ENCODE results near the gene MCM3AP. TPM values are rescaled to one million over a fixed set of nuclear protein-coding genes. Genes with fewer than 3 reads are reported as not detected.
"Not testable (repeated sequence)": the region's sequence is repeated elsewhere in the genome, so short reads cannot be mapped to it uniquely, and the experiment has no call there.

MCM3AP gene
- total RNA-seq, 1 donor from 2014 or later, result 62.9 TPM

DNA sequence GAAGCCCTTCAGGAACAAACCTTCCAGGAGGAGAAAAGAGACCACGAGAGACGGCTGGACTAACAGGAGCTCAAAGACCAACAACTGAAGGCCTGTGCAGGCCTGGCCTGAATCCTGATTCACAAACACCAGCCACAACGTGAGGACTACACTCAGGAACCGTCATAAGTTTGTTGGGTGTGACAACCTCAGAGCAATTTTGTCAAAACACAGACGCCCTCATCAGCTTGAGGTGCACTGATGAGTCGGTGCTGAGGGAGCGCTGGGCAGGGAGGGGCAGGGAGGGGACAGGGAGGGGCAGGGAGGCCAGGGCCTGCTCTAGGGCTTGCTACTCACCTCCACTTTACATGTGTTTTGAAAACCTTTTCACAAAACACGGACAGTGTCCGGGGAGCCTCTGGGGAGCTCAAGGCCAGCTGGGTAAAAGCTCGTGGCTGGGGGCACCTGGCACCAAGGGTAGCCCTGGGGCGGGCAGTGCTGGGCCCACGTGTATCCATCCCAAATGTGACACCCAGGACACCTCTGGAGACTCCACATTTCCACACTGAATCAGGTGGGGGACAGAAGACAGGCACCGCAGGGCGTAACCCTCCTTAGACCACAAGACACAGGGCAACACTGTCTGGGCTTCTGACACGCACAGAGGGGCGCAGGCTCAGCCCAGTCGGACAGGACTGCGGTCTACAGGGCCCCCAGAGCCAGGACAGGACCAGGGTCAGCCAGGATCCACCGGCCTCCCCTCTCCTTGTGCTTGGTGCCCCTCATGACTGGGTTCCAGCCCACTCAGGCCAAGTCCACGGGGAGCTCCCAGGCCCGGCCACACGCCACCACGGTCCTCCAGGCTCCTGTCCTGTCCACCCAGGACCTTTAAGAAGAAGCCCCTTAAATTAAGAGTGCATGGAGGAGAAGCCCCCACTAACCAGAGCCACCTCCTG lies 73.4 kb downstream of the MCM3AP start:
- intact Hi-C loops (cut with micrococcal nuclease), result no loop called here
- no peak for ATAC-seq
- no peak for DNase-seq

DNA sequence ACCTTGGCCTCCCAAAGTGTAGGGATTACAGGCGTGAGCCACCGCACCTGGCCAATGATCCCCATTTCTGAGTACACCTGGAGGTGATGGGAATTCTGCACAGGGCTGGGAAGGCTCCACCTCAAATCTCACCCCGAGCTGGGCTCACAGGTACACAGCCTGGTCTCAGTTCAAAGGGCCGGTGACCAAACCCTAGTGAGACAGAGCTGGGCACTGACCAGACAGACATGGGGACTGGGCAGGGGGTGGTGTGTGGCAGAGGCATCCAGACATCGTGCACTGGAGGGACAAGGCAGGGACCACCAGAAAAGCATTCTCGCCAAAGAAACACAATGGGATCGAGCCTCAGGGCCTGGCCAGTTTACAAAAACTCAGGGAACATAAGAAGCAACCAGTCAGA lies 74.0 kb downstream of the MCM3AP start:
- DNase-seq, result no peak
- ATAC-seq, result no peak
- intact Hi-C loops (cut with micrococcal nuclease), result no loop called here

DNA sequence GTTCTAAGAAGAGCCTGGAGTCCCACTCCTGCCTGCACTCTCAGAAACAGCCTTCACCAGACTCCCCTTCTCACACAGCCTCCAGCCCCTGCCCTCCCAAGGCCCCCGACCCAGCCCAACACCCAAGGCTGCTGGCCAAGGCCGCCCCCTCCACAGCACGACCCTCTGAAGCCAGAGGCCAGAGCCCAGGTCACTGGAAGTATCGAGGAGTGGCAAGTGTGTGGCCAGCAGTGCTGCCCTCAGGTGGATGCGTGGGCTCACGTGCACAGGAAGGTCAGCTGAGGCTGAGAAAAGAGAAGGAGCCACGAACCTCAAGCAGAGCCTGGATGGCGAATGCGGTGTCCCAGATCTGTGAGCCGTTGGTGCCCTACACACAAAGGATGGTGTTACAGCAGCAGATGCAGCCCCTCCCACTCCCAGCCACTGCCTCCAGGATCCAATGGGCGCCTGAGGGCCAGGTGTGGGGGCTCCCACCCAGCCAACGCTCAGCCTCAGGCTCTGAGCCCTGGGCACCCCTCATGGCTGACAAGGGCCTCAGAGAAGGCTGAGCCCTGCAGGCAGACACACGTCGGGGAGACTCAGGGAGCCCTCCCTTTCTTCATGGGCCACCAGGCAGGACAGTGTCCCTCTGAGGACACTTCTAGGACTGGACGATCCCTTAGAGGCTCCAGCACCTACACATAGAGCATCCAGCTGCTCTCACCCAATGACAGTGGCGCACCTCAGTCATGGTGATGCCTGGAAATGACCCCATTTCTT lies 74.9 kb downstream of the MCM3AP start:
- intact Hi-C loops (cut with micrococcal nuclease), result no loop called here
- no peak for DNase-seq
- ATAC-seq, result no peak

DNA sequence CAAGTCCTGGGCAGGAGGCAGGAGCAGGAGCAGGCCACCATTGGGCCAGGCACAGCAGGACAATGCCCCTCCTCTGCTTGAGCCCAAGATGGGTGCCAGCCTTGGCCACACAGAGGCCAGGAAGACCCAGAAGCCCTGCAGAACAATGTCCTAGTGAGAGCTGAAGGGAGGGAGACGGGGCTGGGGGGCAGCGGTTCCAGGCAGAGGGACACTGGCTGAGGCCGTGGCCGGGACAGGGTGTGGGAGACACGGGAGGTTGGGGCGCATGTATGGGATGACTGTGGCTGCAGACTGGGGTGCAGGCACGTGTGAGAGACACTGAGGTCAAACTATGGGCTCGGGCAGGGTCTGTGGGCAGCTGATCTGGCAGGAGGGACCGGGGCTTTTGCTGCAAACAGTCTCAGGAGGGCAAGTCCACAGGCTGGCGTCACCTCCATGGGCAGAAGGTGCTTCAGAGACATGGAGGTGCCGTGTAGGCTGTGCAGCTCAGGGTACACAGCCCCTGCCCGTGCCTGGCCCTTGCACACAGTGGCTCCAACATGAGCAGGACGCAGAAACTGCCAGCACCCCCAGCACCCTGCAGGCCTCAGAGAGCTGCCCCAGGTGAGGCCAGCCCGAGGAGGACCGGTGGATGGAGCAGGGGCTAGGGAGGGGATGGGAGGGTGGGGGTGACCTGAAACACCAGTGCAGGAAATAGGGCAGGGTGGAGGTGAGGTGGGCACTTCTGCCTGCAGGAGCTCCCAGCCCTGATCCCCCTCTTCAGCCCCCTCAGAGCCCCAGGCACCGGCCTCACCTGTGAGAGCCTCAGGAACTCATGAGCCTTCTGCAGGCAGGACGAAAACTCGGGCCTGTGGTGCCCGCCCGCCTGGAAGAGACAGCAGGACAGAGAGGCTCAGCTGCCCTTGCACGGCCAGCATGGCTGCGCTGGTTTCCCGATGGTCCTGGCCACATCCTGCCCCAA lies 76.4 kb downstream of the MCM3AP start:
- ATAC-seq (no peak), DNase-seq (no peak)
- intact Hi-C loops (cut with micrococcal nuclease), result no loop called here

DNA sequence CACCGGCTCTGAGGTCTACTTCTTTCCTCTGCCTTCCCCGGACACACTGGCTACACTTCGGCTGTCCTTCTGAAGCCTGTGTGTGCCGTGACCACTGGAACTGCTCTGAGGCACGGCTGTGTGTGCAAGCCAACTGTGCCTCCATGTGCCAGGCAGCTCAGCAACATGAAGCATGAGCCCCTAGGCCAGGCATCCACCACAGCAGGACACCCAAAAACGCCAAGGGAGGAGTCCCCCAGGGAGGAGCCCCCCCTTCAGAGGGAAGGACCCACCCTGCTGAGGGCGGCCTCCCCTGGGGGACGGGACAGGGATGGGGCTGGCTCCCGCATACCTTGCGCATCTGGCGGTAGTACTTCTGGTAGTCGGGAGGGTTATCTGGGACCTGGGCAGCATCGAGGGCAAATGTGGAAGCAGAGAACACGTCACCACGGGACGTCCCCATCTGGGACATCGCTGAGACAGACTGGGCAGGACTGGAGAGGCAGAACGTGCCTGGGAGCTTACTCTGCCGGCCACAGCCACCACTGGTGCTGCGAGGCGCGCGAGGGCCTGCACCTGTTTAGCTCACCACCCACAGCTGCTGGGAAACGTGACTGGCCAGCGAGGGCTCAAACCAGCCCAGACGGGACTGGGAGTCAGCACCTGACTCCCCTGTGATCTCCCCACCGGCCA lies 77.4 kb downstream of the MCM3AP start:
- intact Hi-C loops (cut with micrococcal nuclease), result no loop called here
- ATAC-seq (no peak), DNase-seq (no peak)

DNA sequence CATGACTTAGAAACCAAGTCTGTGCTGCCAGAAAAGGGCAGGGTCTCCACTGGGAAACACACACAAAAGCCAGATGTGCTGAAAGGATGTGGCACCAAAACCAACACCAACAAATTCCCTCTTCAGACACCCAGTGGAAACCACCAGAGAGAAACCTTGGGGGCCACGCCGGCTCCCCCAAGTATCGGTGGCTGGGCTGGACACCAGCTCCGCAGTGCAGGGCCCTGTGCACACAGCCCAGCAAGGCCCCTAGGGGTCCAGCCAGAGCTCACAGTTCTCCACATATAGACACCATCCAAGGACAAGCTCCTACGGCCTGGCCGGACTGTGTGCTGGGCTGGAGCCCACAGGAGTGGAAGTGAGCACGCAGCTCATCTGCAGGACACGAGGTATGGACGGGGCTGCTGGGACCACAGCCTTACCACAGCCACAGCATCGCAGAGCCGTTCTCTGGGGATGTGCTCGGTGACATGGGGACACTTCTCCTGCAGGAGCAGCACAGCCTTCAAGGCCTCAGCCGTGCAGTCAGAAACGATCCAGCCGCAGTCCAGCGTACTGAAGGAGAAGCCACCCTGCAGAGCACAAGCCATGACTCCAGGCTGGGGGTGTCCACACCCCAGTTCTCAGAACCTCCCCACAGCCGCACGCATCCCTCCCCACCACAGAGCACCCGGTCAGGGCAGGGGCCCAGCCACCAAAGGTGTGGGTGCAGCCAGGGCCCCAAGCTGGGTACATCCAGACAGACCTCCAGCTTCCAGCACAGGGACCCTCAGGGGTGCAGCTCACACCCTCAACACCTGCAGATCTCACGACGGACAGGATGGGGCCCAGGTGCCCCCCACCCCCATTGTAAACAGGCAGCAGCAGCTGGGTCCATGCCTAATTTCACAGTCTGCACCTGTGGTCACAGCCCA lies 78.1 kb downstream of the MCM3AP start:
- ATAC-seq (no peak), DNase-seq (no peak)
- intact Hi-C loops (cut with micrococcal nuclease), result no loop called here

DNA sequence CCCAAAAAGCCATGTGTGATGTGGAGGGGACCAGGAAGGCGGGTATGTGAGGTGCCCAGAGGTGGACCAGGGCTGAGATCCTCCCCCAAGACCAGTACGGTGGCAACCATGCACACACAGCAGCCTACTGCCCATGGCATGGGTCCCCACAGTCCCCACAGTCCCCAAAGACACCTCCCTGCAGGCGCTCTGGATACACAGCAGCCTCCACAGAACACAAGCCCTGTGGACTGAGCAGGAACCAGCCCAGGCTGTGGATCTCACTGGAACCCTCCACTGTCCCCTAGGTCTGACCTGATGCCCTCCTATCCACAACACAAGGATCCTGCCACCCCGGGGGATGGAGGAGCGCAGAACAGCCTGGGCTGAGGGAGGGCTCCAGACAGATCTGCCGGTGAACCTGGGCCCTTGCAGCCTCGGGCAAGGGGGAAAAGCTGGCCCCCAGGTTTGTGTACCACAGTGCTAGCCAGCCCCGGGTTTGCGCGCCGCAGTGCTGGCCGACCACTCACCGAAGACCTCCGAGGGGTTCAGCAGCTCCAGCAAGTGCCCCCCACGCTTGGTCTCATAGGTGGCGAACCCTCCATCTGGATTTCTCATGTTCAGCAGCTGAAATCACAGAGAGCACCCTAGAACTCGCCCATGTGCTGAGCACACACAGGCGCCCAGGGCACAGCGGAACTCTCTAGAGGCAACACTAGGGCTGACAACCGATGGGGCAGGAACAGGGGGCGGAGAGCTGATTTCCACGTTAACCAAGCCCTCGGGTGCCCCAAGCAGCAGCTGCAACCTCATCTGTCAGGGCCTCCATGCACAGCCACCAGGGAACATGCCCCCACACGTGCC lies 79.0 kb downstream of the MCM3AP start:
- ATAC-seq (no peak), DNase-seq (no peak)
- intact Hi-C loops (cut with micrococcal nuclease), result no loop called here

DNA sequence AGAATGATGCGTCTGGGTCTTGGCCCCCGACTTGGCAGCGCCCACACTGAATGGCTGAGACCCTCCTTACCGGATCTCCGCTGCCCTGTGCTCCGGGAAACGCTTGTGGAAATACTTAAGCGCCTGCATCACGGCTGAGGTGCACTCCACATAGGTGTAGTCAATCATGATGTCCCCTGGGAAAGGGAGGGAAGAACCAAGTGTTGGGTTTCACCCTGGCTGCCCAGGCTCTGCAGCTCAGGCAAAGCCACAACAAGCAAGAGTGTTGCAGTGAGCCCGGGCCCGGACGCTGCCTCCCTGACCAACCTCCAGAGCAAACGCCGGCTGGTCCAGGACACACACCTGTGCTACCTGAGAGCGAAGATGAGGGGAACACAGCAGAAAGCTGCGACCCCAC lies 79.6 kb downstream of the MCM3AP start:
- no peak for ATAC-seq
- no peak for DNase-seq
- intact Hi-C loops (cut with micrococcal nuclease), result no loop called here

DNA sequence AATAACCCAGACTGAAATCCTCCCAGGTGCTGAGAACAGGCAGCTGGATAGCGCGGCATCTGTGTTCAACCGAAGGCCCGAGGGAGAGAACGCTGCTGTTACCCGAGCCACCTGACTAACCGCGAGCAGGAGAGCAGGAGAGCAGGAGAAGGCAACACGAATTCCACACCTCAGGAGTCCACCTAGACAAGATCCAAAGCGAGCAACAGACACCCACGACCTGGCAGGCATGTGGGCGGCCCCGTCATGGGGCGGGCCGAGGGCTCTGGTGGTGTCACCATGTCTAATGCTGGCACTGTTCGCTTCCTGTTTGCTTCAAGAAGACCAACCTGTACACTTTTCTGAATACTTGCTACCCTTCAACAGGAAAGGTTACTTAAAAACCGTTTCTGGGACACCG lies 80.2 kb downstream of the MCM3AP start:
- no peak for DNase-seq
- no peak for ATAC-seq
- intact Hi-C loops (cut with micrococcal nuclease), result no loop called here

DNA sequence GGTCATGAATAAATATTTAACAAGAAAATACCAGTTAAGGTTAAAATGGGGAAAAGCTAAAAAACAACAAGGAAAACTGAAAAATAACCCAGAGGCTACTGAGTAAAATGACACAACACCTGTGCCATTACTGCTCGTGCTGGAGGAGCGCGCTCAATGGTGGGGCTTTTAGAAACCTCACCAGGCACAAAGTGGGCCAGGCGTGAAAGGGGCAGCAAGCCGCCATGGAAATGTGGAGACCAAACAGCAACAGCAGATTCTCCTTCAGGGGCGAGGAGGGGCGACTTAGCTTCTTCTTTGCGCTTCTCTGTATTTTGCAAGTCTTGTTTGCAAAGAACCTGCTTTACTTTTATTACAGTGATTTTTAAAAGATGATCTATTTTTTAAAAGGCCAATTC lies 82.2 kb downstream of the MCM3AP start:
- intact Hi-C loops (cut with micrococcal nuclease), result no loop called here
- DNase-seq, result no peak
- no peak for ATAC-seq

DNA sequence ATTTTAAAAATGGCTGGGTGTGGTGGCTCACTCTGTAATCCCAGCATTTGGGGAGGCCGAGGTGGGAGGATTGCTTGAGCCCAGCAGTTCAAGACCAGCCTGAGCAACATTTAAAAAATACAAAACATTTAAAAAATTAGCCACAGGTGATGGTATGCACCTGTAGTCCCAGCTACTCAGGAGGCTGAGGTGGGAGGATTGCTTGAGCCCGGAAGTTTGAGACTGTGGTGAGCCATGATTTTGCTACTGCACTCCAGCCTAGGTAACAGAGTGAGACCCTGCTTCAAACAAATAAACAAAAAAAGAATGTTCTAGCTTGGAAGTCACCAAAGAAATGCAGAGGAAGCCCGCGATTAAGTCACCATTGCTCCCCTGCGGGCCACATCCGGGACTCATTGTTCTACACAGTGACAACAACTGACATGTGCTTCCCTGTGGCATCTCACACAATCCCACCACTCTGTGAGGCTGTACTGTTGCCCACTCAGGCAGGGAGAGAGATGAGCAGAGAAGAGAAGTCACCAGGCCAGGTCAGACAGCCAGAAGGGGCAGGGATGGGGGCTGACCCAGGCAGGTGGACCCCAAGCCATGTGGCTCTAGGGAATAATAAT lies 82.7 kb downstream of the MCM3AP start:
- ATAC-seq (peak; percentile 48), DNase-seq (no peak)
- intact Hi-C loops (cut with micrococcal nuclease), result no loop called here

DNA sequence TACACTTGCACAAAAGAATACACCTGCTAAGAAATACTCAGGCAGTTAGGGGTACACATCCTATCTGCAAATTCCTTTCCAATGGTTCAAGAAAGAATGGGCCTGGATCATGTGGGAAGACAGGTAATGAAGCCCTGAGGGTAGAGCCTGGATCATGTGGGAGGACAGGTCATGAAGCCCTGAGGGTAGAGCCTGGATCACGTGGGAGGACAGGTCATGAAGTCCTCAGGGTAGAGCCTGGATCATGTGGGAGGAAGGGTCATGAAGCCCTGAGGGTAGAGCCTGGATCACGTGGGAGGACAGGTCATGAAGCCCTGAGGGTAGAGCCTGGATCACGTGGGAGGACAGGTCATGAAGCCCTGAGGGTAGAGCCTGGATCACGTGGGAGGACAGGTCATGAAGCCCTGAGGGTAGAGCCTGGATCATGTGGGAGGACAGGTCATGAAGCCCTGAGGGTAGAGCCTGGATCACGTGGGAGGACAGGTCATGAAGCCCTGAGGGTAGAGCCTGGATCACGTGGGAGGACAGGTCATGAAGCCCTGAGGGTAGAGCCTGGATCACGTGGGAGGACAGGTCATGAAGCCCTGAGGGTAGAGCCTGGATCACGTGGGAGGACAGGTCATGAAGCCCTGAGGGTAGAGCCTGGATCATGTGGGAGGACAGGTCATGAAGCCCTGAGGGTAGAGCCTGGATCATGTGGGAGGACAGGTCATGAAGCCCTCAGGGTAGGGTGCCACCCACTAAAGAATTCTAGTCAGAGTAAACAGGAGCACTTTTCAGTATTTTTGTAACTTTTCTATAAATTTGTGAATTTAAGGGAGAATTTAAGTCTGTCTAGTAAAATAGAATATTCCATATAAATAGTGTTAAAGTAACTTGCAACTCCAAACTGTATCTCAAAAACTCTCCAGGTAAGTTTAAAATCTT lies 84.3 kb downstream of the MCM3AP start:
- ATAC-seq, DNase-seq: not testable (repeated sequence)

DNA sequence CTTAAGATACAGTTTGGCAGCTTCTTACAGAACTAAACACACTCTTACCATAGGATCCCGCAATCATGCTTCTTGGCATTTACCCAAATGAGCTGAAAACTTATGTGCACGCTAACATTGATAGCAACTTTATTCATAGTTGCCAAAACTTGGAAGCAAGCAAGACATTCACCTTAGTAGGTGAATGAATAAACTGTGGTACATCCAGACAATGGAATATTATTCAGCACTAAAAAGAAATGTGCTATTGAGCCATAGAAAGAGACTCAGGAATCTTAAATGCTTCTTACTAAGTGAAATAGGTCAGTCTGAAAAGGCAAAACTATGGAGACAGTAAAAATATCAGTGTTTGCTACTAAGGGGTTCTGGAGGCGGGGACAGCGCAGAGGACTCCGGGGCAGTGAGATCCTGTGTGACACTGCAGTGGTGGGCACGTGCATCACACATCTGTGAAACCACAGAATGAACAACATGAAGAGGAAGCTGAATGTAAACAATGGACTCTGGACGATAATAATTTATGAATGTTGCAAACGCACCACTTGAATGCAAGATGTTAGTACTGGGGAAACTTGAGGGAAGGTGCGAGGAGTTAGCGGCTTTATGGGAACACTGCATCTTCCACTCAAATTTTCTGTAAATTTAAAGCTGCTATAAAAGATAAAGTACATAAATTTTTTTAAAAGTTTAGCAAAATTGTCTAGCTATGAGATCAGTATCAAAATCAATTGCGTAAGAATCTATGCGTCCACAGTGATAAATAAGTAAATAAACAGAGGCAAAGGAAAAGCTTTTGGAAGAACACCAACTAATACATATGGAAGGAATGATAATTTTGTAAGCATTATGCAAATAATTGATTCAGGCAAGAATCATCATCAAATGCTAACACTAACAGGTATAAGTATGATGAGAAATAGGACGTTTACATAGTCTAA lies 85.7 kb downstream of the MCM3AP start:
- intact Hi-C loops (cut with micrococcal nuclease), result no loop called here
- ATAC-seq (no peak), DNase-seq (no peak)

More for the DNA sequence above, 84.3 kb downstream of the MCM3AP start:
- intact Hi-C loops (cut with micrococcal nuclease), result not testable (repeated sequence)

DNA sequence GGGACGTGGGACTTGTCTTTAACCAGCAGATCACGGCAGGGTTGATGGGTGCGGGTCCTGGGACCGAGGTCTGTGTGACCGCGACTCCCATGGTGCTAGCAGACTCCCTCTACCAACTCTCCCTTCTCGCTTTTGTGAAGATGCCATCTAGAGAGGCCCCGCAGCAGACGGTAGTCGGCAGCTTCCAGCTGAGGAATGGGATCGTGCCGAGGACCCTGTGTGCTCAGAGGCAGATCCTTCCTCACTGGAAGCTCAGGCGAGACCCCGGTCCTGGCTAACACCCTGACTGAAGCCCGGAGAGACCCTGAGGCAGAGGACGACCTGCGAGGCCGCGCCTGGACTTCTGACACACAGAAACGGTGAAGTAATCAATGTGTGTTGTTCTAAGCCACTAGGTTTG lies 88.7 kb downstream of the MCM3AP start:
- intact Hi-C loops (cut with micrococcal nuclease), result no loop called here
- DNase-seq (no peak), ATAC-seq (no peak)
